H1 (cell line): Measurements from ENCODE around the gene SIPA1L2.

Experiments used
- CREB1 ChIP-seq: IDR thresholded peaks from 2 replicates; pipeline ENCODE4 v1.6.1; 2012; ENCODE audit warnings: inconsistent platforms
- EP300 ChIP-seq, 2 experiments: IDR thresholded peaks; 1 replicate in 1 of 2; 2 replicates in 1 of 2; pipeline ENCODE4 v1.6.1; 2011 to 2012; ENCODE audit warnings: low read depth in 2 of 2, low read length in 2 of 2, mild to moderate bottlenecking in 2 of 2, borderline replicate concordance in 1 of 2, inconsistent platforms in 1 of 2, moderate library complexity in 1 of 2
- EZH2 ChIP-seq: fragments of 200-600 bp; sonication (generic); IDR thresholded peaks from 2 replicates; pipeline ENCODE4 v1.7.1; 2012; ENCODE audit warnings: low read depth, mild to moderate bottlenecking, moderate library complexity, low read length, inconsistent platforms; ENCODE audit not compliant: severe bottlenecking
- NRF1 ChIP-seq: IDR thresholded peaks from 2 replicates; pipeline ENCODE4 v1.6.1; 2011; ENCODE audit warnings: mild to moderate bottlenecking, low read depth, low read length, improper control_type of control experiment
- POLR2A ChIP-seq, 2 experiments: IDR thresholded peaks; 1 replicate in 1 of 2; 2 replicates in 1 of 2; pipeline ENCODE4 v1.6.1; 2011; ENCODE audit warnings: low read depth in 2 of 2, low read length in 2 of 2, mild to moderate bottlenecking in 2 of 2; ENCODE audit errors: control extremely low read depth in 1 of 2
- TAF1 ChIP-seq: IDR thresholded peaks from 2 replicates; pipeline ENCODE4 v1.6.1; 2011; ENCODE audit warnings: mild to moderate bottlenecking, low read depth, low read length
- TF ChIP-seq, protein P1 (sequence below), 3 experiments: IDR thresholded peaks; 1 replicate in 2 of 3; 2 replicates in 1 of 3; pipeline versions ENCODE4 v1.5.1 to v1.6.1; 2011; ENCODE audit warnings: low read length in 3 of 3, mild to moderate bottlenecking in 3 of 3, inconsistent platforms in 2 of 3, low read depth in 1 of 3, moderate library complexity in 1 of 3; ENCODE audit not compliant: insufficient read depth in 1 of 3; ENCODE audit errors: control extremely low read depth in 1 of 3

DNA sequence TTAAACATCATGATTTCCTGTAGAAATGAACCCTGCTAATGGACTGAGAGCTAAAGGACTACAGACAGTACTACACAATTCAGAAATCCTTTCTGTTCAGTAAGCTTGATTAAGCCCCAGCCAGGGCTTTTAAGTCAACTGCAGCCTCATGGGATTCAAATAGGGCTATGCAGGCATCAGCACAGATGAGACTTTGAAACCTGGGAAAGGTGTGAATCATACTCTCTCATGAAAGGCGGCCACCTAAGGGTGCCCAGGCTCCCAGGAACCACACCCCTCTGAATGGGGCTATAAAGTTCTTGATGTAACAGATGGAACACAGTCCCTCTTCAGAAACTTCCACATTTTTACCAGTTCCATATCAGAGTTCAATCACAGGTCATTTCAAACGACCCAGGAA, 7.6 kb downstream of the SIPA1L2 start:
- TF ChIP-seq, protein P1, sequence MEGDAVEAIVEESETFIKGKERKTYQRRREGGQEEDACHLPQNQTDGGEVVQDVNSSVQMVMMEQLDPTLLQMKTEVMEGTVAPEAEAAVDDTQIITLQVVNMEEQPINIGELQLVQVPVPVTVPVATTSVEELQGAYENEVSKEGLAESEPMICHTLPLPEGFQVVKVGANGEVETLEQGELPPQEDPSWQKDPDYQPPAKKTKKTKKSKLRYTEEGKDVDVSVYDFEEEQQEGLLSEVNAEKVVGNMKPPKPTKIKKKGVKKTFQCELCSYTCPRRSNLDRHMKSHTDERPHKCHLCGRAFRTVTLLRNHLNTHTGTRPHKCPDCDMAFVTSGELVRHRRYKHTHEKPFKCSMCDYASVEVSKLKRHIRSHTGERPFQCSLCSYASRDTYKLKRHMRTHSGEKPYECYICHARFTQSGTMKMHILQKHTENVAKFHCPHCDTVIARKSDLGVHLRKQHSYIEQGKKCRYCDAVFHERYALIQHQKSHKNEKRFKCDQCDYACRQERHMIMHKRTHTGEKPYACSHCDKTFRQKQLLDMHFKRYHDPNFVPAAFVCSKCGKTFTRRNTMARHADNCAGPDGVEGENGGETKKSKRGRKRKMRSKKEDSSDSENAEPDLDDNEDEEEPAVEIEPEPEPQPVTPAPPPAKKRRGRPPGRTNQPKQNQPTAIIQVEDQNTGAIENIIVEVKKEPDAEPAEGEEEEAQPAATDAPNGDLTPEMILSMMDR (IDR thresholded peaks at IDR 0.05; ENCODE audit: control extremely low read depth in 1 of 3, insufficient read depth in 1 of 3, low read depth in 1 of 3, low read length in 3 of 3), result no peak
- TF ChIP-seq POLR2A (IDR thresholded peaks at IDR 0.05; ENCODE audit: control extremely low read depth in 1 of 2, low read depth in 2 of 2, low read length in 2 of 2), result no peak
- TF ChIP-seq TAF1, result no peak
- TF ChIP-seq EP300 (IDR thresholded peaks at IDR 0.05; ENCODE audit: borderline replicate concordance in 1 of 2, low read depth in 2 of 2, low read length in 2 of 2), result no peak
- no peak for TF ChIP-seq NRF1
- TF ChIP-seq CREB1, result no peak
- TF ChIP-seq EZH2, result no peak
